ENCODE results near the gene ARMC6.
"Not testable (repeated sequence)": the region's sequence is repeated elsewhere in the genome, so short reads cannot be mapped to it uniquely, and the experiment has no call there.

- not testable (repeated sequence) for TF ChIP-seq CTCF, EZH2phosphoT487 (IDR thresholded peaks at IDR 0.05; ENCODE audit: low read length)
These were observed 69.2 kb downstream of the ARMC6 start for GRCh38 chr19:19102566-19102965.

Measured in MM.1S (cell line).